HuH-7 (cell line): ENCODE results near the gene RAB11B.
A peak's percentile ranks its signal among the peaks of the same experiment; 100 is the strongest.
"Not testable (repeated sequence)": the region's sequence is repeated elsewhere in the genome, so short reads cannot be mapped to it uniquely, and the experiment has no call there.

Experiments
- DNase-seq: peaks from one replicate; pipeline ENCODE4 v3.0.0; 2011; ENCODE audit warnings: low spot score

RAB11B gene

DNA sequence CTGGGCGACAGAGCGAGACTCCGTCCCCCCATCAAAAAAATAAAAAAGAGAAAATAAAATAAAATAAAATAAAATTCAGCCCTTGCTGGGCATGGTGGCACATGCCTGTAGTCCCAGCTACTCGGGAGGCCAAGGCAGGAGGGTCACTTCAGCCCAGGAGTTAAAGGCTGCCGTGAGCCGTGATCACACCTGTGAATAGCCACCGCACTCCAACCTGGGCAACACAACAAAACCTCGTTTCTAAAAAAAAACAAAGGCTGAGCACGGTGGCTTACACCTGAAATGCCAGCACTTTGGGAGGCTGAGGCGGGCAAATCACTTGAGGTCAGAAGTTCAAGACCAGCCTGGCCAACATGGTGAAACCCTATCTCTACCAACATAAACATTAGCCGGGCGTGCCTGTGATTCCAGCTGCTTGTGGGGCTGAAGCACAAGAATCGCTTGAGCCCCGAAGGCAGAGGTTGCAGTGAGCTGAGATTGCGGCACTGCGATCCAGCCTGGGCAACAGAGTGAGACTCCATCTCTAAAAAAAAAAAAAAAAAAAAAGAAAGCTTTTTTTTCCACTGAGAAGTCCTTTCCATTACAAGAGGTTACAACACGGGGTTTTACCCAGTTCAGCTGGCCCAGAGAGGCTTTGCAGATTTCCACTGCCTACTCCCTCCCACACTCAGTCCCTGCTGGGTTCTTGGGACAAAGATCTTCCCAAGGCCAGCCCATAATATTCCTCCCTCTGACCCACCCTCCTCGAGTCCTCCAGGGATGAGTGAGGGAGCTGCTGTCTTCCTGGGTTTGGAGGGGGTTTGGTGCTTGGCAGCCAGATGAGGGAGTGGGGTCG is 19.8 kb upstream of the RAB11B start:
- no peak for DNase-seq

DNA sequence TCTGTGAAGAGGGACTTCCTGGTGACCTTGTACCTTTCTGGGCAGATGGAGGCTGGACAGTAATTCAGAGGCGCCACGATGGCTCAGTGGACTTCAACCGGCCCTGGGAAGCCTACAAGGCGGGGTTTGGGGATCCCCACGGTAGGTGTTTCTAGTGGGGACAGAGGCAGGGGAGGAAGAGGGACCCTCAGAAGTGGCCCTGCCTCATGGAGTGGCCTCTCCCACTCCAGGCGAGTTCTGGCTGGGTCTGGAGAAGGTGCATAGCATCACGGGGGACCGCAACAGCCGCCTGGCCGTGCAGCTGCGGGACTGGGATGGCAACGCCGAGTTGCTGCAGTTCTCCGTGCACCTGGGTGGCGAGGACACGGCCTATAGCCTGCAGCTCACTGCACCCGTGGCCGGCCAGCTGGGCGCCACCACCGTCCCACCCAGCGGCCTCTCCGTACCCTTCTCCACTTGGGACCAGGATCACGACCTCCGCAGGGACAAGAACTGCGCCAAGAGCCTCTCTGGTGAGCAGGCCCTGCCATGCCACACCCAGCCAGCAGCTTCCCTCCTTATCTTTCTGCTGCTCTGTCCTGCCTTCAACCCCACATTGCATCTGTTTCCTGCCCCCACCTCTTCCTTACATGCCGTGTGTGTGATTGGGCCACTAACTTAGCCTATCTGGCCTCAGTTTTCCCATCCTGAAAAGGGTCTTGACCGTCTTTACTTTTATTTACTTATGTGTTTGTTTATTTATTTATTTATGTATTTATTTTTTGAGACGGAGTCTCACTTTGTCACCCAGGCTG is 19.0 kb upstream of the RAB11B start:
- DNase-seq, result no peak

DNA sequence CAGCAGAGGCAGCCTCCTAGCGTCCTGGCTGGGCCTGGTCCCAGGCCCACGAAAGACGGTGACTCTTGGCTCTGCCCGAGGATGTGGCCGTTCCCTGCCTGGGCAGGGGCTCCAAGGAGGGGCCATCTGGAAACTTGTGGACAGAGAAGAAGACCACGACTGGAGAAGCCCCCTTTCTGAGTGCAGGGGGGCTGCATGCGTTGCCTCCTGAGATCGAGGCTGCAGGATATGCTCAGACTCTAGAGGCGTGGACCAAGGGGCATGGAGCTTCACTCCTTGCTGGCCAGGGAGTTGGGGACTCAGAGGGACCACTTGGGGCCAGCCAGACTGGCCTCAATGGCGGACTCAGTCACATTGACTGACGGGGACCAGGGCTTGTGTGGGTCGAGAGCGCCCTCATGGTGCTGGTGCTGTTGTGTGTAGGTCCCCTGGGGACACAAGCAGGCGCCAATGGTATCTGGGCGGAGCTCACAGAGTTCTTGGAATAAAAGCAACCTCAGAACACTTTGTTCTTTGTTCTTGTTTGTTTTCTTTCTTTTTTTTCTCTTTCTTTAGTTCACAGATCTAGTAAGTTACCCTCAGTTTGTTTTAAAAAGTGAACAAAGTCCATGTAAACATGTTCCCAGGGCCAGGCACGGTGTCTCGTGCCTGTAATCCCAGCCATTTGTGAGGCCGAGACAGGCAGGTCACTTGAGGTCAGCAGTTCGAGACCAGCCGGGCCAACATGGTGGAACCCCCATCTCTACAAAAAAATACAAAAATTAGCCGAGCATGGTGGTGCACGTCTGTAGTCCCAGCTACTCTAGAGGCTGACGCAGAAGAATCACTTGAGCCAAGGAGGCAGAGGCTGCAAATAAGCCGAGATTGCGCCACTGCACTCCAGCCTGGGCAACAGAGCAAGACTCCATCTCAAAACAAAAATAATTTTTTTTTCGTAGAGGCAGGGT is 16.0 kb upstream of the RAB11B start:
- peak; percentile 80 for DNase-seq

DNA sequence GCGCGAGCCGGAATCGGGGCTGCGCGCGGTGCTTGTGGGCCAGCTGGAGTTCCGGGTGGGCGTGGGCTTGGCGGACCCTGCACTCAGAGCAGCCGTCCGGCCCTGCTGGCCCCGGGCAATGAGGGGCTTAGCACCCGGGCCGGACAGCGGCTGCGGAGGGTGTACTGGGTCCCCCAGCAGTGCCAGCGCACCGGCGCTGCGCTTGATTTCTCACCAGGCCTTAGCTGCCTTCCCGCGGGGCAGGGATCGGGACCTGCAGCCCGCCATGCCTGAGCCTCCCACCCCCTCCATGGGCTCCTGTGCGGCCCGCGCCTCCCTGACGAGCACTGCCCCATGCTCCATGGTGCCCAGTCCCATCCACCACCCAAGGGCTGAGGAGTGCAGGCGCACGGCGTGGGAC is 14.4 kb upstream of the RAB11B start:
- DNase-seq, result not testable (repeated sequence)

DNA sequence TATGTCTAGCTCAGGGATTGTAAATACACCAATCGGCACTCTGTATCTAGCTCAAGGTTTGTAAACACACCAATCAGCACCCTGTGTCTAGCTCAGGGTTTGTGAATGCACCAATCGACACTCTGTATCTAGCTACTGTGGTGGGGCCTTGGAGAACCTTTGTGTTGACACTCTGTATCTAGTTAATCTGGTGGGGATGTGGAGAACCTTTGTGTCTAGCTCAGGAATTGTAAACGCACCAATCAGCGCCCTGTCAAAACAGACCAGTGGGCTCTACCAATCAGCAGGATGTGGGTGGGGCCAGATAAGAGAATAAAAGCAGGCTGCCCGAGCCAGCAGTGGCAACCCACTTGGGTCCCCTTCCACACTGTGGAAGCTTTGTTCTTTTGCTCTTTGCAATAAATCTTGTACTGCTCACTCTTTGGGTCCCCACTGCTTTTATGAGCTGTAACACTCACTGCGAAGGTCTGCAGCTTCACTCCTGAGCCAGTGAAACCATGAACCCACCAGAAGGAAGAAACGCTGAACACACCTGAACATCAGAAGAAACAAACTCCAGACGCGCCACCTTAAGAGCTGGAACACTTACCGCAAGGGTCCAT is 13.7 kb upstream of the RAB11B start:
- not testable (repeated sequence) for DNase-seq

DNA sequence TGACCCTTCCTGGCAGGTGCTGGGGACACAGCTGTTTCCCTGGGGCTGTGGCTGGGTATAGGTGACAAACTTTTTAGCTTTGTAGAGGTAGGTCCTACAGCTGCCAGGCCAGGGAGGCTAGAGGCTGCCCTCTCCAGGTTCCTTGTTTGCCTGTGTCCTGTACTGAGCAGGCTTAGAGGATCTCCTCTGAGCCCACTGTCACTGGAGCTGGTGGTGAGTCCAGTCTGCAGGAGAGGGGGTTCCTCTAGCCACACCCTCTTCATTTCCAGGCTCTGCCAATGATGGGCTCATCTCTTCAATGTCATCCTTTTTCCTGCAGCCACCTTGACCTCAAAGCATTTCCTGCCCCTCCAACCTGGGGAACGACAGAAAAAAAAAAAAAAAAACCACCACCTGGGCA is 12.6 kb upstream of the RAB11B start:
- no peak for DNase-seq

DNA sequence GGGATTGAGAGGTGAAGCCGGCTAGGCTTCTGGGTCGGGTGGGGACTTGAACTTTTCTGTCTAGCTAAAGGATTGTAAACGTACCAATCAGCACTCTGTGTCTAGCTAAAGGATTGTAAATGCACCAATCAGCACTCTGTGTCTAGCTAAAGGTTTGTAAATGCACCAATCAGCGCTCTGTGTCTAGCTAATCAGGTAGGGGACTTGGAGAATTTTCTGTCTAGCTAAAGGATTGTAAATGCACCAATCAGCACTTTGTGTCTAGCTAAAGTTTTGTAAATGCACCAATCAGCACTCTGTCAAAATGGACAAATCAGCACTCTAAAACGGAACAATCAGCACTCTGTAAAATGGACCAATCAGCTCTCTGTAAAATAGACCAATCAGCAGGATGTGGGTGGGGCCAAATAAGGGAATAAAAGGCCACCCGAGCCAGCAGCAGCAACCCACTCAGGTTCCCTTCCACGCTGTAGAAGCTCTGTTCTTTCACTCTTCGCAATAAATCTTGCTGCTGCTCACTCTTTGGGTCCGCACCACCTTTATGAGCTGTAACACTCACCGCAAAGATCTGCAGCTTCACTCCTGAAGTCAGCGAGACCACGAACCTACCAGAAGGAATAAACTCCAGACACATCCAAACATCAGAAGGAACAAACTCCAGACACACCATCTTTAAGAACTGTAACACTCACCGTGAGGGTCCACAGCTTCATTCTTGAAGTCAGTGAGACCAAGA is 10.8 kb upstream of the RAB11B start:
- not testable (repeated sequence) for DNase-seq

DNA sequence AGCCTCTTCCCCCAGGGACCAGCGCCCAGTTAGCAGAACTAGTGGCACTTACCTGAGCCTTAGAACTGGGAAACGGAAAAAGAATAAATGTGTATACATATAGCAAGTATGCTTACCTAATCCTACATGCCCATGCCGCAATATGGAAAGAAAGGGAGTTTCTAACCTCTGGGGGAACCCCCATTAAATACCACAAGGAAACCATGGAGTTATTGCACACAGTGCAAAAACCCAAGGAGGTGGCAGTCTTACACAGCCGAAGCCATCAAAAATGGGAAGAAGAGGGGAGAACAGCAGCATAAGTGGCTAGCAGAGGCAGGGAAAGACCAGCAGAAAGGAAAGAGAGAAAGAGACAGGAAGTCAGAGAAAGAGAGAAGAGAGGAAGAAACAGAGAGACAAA is 5.6 kb upstream of the RAB11B start:
- DNase-seq, result not testable (repeated sequence)

DNA sequence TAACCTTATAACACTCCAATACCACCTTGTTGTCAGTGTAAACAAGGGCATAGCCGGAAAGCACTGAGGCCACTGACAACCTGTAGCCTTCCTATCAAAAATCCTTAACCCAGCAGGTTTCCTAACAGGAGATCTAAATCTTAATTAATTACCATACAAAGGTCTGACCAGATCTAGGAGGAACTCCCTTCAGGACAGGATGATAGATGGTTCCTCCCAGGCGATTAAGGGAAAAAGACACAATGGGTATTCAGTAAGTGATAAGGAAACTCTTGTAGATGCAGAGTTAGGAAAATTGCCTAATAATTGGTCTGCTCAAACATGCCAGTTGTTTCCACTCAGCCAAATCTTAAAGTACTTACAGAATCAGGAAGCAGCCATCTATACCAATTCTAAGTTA is 5.1 kb upstream of the RAB11B start:
- DNase-seq, result not testable (repeated sequence)

DNA sequence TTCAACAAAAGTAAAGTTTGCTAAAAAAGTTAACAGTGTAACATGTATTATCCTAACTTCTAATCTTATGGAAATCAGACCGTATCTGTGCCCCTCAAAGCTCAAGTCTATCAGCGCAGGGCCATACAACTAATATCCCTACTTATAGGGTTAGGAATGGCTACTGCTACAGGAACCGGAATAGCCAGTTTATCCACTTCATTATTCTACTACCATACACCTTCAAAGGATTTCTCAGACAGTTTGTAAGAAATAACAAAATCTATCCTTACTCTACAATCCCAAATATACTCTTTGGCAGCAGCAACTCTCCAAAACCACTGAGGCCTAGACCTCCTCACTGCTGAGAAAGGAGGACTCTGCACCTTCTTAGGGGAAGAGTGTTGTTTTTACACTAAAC is 4.6 kb upstream of the RAB11B start:
- not testable (repeated sequence) for DNase-seq

DNA sequence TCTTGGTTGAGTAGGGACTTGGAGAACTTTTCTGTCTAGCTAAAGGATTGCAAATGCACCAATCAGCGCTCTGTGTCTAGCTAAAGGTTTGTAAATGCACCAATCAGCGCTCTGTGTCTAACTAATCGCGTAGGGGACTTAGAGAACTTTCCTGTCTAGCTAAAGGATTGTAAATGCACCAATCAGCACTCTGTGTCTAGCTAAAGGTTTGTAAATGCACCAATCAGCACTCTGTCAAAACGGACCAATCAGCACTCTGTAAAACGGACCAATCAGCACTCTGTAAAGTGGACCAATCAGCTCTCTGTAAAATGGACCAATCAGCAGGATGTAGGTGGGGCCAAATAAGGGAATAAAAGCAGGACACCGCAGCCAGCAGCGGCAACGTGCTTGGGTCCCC is 3.7 kb upstream of the RAB11B start:
- DNase-seq, result not testable (repeated sequence)

DNA sequence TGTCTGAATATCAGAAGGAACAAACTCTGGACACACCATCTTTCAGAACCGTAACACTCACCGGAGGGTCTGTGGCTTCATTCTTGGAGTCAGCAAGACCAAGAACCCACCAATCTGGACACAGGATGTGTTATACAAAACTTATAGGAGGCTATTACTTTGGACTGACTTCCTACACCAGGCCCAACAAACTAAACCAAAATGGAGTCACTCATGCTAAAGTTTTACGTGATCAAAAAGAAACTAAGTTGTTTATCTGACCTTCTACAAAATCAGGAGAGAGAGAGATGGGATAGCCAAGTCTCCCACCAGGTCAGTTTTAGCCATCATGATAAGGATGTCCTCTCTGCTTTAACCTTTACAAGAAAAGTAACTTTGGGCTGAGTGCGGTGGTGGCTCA is 3.2 kb upstream of the RAB11B start:
- no peak for DNase-seq

DNA sequence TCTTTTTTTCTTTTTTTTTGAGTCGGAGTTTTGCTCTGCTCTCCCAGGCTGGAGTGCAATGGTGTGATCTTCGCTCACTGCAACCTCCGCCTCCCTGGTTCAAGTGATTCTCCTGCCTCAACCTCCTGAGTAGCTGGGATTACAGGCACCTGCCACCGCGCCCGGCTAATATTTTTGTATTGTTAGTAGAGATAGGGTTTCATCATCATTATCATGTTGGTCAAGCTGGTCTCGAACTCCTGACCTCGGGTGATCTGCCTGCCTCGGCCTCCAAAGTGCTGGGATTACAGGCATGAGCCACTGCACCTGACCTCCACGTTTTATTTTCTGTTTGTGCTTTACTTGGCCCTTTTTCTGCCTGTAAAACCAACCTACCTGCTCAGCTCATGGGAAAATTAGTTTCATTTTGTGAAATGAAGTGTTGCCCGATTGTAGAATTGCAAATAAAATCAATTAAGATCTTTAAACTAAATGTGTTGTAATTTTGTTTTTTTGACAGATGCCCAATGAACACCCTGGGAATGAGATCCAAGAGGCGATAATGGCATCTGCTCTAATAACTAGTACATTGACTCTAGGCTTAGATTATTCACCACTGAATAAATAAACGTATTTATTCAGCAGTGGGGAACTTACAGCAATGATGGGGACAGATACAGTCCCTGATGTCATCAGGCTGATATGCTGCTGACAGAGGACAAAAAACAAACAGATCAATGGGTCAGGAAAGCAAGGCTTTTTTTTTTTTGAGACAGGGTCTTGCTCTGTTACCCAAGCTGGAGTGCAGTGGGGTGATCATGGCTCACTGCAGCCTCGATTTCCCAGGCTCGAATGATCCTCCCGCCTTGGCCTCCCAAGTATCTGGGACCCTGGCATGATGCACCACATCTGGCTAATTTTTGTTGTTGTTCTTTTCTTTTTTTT is 2.2 kb upstream of the RAB11B start:
- DNase-seq, result no peak

DNA sequence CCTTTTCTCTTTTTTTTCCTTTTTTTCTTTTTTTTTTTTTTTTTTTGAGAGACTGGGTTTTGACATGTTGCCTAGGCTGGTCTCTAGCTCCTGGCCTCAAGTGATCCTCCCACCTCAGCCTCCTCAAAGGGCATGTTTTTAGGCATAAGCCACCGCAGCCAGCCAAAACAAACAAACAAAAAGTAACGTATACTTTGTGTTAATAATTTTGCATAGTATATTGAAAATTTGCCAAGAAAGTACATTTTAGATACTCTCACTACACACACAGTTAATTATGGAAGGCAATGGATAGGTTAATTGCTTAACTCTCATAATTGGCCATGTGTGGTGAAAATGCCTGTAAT is 1.6 kb upstream of the RAB11B start:
- no peak for DNase-seq

DNA sequence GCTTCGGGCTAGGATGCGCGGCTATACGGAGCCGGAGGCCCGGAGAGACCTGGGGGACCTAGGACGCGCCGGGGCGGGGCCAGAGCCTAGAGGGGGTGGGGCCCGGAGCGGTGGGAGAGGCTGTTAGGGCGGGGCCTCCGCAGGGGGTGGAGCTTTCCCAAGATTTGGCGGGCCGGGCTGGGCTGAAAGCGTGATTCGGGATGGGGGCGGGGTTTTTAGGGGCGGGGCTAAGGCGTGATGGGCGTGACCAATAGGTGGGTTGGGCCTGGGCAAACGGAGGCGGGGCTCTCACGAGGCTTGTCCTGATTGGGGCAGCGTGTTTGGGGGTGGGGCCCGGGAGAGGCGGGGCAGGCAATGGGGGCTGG is 439 bp downstream of the RAB11B start:
- peak; percentile 83 for DNase-seq

DNA sequence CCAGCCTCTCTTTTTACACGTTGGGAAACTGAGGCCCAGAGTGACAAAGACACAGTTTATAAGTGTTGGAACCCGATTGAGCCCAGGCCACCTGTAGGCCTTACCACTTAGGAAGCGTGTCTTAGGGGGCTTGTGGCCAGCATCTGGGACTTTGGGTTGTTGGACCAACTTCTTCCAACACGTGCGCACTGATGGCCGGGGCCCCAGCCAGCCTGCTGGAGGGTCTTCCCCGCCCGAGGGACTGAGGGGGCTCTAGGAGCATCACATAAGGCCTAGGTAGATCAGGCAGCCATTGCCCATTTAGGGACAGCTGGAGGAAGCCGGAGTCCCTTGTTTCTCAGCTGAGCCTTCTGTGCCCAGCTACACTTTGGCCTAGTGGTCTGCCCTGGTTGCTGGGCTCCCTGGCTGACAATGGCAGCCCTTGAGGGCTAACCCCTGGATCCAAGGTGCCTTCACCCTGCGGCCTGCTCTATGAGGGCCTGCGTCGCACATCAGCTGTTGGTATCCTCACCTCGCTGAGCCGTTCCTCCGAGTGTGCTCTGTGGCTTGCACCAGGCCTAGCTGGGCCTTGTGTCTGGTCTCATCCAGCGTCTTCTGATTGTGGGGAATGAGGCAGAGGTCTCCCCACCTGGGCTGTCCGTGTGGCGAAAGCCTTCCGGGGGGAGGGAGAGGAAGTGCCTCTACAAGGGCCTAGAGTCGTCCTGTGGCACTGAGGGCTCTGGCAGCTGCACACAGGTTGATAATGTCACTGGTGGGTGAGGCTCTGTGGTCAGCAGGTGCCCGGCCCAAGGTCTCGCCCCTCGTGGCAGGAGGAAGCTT is 1.2 kb downstream of the RAB11B start:
- DNase-seq, result no peak

DNA sequence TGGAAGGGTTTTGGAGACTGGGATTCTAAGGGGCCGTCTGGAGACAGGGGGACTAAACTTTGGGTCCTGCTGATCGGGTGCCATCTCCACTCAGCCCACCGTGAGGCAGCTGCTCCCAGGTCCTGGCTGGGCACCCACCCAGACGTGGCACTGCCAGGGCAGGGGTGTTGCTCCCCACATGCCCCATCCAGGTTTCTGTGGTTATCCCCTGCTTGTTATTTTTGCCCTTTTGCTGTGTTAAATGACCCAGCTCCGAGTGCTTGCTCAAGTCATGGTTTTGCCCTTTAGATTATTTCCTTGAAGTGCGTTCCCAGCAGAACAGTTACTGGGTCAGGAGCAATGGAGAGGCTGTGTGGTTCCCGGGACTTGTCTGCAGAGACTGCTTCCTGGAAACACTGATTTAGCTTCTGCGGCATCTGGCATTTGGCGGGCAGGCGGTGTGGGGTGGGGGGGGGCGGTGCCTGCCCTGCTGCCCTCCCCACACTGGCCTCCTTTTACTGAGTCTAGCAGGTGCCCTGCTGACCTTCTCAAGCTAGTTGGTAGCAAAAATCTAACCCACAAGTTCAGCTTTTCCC is 1.9 kb downstream of the RAB11B start:
- no peak for DNase-seq

DNA sequence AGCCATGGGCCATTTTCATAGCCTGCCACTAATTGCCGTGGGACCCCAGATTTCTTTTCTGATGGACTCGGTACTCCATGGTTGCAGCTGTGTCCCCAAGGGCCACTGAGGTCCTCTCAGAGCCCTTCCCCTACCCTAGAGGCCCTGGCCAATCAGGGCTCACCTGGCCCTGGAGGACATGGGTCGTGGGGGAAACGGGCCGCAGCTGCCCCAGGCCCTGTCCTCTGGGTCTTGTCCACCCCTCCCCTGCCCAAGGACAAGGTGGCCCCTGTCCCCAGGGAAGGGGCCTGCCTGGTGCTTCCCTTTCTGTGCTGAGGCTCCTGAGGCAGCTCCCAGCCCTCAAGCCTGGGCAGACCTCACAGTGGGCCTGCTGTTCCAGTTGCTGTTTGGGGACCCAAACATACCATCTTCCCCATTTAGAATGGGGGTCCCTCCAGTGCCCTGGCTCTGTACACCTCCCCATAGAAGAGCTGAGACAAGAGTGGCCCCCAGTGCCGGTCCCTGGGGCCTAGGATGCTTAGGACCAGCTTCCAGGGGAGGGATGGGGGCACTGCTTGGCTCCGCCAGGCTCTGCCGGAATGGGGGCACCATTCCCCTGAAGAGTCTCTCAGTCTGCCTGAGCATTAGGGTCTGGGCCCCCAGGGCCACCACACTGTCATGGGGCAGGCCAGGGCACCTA is 3.2 kb downstream of the RAB11B start:
- no peak for DNase-seq
